Fibroblast of villous mesenchyme (primary cell): ENCODE results near the gene CLEC19A. TPM values are rescaled to one million over a fixed set of nuclear protein-coding genes. Genes with fewer than 3 reads are reported as not detected.
"Not testable (repeated sequence)": the region's sequence is repeated elsewhere in the genome, so short reads cannot be mapped to it uniquely, and the experiment has no call there.

Experiments used
- DNase-seq: peaks from one replicate; pipeline ENCODE4 v3.0.0-alpha.2; 2010; ENCODE audit warnings: low read depth
- H3K4me3 ChIP-seq: 2 replicates; pipeline ENCODE4 v1.5.1; 2011; ENCODE audit warnings: low read depth, mild to moderate bottlenecking, low read length
- total RNA-seq: library from RNA; depleted of rRNA; stranded (reverse); fragments of >200 nt; gene quantifications from 2 replicates; pipeline ENCODE4 v1.2.3, GENCODE V29; 2012
- TF ChIP-seq, protein P1 (sequence below): IDR thresholded peaks from 2 replicates; pipeline ENCODE4 v1.5.1; 2012; ENCODE audit warnings: low read depth, mild to moderate bottlenecking, low read length; ENCODE audit not compliant: insufficient read depth

CLEC19A gene
- total RNA-seq, 1 donor: not detected

DNA sequence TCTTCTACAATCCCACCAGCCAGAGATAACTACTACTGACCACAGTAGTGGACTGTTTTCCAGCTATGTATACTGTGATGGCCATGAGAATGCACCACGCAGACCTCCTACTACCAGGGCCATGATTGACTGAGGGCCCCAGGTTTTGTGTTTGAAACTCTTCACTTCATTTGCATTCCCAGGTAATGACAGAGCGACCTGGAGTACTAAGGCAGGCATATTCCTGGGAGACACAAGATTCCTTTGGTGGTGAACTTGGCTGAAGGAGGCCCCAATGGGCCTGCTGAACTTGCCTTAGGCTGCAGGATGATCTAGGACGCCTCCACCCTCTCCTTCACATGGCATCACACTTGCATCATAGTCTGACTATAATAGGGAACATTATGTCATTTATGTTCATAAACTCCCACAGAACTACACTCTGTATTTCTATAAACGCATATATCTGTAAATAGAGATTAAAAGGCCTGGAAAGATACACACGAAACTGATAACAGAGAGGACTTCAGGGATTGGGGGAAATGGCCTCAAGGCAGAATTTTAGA is 30.4 kb downstream of the CLEC19A start:
- H3K4me3 ChIP-seq: no peak overlapping the region
- TF ChIP-seq, protein P1, sequence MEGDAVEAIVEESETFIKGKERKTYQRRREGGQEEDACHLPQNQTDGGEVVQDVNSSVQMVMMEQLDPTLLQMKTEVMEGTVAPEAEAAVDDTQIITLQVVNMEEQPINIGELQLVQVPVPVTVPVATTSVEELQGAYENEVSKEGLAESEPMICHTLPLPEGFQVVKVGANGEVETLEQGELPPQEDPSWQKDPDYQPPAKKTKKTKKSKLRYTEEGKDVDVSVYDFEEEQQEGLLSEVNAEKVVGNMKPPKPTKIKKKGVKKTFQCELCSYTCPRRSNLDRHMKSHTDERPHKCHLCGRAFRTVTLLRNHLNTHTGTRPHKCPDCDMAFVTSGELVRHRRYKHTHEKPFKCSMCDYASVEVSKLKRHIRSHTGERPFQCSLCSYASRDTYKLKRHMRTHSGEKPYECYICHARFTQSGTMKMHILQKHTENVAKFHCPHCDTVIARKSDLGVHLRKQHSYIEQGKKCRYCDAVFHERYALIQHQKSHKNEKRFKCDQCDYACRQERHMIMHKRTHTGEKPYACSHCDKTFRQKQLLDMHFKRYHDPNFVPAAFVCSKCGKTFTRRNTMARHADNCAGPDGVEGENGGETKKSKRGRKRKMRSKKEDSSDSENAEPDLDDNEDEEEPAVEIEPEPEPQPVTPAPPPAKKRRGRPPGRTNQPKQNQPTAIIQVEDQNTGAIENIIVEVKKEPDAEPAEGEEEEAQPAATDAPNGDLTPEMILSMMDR: no peak
- no peak for DNase-seq

DNA sequence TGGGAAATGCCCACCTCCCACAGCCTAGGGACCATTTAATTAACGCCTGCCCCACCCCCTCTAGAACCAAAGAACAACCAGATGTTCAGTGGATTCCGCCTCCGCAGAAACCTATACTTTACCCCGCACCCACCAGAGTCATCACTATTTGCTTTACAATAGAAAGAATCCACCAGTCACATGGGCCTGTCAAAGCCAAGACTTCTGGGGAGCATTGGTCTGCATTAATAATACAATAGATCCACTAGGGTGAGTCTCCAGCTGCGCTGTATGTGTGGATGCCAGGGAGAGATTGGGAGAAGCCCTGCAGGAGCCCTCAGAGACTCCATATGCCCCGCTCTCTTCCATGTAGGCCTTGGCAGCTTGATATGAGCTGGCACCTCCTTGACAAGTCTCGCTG is 31.3 kb downstream of the CLEC19A start:
- H3K4me3 ChIP-seq: no peak overlapping the region
- TF ChIP-seq, protein P1: no peak
- no peak for DNase-seq

DNA sequence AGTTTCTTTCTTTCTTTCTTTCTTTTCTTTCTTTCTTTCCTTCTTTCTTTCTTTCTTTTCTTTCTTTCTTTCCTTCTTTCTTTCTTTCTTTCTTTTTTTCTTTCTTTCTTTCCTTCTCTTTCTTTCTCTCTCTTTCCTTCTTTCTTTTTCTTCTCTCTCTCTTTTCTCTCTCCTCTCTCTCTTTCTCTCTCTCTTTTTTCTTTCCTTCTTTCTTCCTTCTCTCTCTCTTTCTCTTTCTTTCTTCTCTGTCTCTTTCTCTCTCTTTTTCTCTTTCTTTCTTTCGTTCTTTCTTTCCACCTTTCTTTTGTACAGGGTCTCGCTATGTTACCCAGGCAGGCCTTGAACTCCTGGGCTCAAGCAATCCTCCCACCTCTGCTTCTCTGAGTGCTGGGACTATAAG is 35.7 kb downstream of the CLEC19A start:
- not testable (repeated sequence) for DNase-seq, H3K4me3 ChIP-seq

DNA sequence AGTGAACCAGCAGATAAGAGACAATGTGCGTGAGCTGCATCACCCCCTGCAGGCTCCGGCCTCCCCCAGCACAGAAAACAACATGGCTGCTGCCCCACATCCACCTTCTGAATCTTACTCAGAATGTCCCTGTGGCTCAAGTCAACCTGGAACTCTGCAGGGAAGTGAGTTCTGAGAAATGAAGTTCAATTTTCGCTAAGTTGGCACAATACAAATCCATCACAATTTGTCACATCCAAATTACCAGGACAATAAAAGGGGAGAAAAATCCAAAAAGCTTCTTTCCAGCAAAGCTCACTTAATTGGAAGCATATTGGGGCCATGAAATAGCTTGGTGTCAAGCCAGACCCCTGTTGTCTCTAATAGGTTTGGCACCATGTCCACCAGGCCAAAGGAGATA is 38.1 kb downstream of the CLEC19A start:
- H3K4me3 ChIP-seq: no peak overlapping the region
- TF ChIP-seq, protein P1: no peak
- no peak for DNase-seq

DNA sequence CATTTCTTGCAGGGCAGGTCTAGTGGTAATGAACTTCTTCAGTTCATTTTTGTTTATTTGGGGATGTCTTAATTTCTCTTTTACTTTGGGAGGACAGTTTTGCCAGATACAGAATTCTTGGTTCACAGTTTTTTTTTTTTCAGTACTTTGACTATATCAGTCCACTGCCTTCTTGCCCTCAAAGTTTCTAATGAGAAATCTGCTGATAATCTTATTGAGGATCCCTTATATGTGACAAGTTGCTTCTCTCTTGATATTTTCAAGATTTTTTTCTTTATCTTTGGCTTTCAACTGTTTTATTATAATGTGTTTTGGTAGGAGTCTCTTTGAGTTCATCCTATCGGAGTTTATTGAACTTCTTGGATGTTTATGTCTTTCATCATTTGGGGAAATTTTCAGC is 42.8 kb downstream of the CLEC19A start:
- TF ChIP-seq, protein P1: no peak
- no peak overlapping the region for H3K4me3 ChIP-seq
- no peak for DNase-seq

DNA sequence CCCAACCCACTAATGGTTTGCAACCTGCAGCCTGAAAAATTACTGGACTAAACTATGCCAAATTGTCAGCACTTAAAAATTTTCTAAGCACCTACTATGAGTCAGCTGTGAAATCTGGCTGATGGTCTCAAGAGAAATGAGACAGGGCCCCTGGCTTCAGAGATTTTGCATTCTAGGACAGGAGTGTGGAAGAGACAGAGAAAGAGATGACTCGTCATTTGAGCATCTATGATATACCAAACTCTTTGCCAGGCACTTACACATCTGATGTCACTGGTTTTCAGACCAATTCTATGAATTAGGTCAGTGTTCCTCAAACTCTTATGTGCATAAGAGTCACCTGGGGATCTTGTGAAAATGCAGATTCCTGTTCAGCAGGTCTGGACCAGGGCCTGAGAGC is 44.4 kb downstream of the CLEC19A start:
- TF ChIP-seq, protein P1: no peak
- H3K4me3 ChIP-seq: no peak overlapping the region
- DNase-seq: no peak

DNA sequence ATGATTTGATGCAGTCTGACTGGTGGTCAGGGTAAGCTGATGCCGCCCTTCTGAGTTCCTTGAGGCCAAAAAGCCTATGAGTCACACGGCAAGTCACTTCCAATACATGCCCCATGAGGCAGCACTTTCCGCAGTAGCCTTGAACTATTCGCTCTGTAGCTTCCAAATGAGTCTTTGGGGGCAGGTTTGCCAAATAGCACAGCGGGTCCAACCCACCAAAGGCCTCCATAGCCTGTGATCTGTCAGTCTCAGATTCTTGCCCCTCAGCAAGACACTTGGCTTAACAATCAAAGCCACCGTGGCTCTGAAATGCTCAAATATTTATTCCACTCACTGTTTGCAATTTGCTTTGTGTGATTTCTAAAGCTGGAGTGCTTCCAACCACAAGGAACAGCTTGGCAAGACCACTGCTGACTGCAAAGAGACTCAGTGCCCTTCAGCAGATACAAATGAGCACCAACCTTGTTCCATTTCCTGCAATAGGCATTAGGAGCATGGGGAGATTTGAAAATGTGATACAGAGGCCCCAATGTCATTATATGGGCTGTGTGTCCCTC is 45.4 kb downstream of the CLEC19A start:
- no peak overlapping the region for H3K4me3 ChIP-seq
- TF ChIP-seq, protein P1: no peak
- no peak for DNase-seq
